Activated CD8-positive, alpha-beta memory T cell treated with anti-CD3 and anti-CD28 coated beads for 4 hours (primary cell): ENCODE measurements around the gene NOSIP.

Source experiments
- DNase-seq, 2 donors: peaks; one replicate each; pipeline ENCODE4 v3.0.0-alpha.2; 2020; ENCODE audit warnings: low read depth in 2 of 2

The NOSIP gene

DNA sequence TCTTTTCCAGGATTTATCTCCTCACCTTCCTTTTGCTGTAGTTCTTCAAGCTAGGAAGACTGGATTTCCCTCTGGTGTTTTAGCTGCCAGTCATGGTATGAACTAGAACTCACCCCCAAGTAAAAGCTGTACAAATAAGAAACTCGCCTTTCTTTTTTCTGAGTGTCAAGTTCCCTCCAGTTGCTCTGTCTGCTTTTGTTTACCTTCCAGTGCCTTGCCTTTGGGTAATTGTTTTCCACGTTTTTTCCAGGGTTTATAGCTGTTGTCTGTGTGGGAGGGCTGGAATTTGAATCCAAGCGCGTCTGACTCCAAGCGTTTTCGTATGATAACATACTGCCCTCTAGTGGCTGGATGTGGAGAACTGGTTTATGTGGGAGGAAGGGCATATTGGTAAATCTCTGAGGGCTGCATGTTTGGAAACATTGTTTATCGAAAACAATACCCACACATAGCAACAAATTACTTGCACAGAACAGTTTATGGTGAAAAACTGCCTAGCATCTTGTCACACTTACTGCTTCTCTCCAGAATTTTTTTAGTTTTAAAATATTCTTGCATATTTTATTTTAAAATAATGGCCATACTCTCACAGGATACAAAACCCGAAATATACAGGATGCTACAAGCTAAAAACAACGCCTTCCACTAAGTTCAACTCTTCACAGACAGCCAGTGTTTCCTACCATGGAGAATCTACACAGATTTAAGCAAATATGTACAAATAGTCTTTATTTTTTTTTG, 33.4 kb downstream of the NOSIP start:
- peak in 1 of 2 donors; percentile 40 for DNase-seq

- DNase-seq = no peak
Measured at GRCh38 chr19:49544154-49544553, 36.2 kb downstream of the NOSIP start.

GRCh38 chr19:49543032-49543431, 37.3 kb downstream of the NOSIP start:
- DNase-seq = no peak

DNA sequence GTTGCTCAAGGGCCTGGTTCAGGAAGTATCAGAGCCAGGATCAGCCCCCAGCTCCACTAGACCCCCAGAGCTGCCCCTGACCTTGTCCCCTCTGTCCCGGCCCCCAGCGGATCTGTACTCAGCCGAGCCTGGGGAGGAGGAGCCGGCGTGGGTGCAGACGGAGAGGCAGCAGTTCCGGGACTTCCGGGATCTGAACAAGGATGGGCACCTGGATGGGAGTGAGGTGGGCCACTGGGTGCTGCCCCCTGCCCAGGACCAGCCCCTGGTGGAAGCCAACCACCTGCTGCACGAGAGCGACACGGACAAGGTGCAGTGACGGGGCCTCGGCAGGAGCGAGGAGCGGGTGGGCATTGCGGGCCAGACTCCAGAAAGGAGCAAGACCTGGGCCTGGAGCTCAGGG, 37.9 kb downstream of the NOSIP start:
- DNase-seq = no peak

DNA sequence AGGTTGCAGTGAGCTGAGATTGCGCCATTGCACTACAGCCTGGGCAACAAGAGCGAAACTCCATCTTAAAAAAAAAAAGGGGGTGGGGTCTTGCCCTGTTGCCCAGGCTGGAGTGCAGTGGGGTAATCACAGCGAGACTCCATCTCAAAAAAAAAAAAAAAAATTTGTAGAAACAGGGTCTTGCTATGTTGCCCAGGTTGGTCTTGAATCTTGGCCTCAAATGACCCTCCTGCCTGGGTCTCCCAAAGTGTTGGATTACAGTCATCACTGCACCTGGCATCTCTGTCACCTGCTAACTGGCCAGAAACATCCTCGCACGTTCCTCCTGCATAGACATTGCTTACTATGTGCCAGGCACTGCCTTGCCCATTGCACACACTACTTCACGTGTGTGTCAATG, 38.4 kb downstream of the NOSIP start:
- no peak for DNase-seq

DNA sequence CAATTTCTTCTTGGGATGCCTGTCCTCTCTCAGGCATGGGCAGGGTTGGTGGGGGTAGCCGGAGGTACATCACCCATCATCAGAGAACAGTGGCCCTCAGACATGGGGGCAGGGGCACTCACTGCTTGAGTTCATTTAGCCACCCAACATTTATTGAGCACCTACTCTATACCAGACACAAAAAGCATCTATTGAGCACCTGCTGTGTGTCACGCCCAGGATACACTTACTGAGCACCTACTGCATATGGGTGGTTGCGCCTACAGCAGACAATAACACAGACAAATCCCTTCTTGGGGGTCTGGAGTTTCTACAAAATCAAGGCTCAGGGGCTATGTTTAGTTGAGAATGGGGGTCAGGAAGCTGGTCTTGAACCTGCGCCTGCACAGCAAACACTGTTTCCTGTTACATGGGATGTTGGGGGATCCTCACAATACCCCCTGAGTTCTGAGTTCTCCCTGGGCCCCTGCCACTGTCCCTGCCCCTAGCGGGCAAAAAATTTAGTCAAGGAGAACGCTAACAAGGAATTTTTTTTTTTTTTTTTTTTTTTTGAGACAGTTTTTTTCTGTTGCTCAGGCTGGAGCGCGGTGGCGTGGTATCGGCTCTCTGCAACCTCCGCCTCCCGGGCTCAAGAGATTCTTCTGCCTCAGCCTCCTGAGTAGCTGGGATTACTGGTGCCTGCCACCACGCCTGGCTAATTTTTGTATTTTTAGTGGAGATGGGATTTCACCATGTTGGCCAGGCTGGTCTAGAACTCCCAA, 41.0 kb downstream of the NOSIP start:
- no peak for DNase-seq

DNA sequence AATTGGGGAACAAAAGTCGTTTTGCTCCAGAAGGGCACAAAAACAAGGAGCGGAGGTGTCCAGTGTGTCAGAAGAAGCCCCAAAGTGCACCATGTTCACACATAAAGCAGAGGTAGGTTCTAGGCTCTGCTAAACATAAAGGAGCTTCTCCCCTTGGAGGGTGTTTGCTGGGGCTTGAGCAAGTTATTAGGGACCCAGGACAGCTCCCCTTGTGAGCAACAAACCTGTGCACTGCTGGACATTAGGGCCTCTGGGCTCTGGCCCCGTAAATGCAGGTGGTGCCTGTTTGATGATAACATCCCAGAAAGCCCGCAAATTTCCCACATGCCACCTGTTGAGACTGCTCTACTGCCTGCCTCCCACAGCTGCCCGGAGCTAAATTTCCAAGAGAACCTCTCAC, 41.7 kb downstream of the NOSIP start:
- DNase-seq = no peak

DNA sequence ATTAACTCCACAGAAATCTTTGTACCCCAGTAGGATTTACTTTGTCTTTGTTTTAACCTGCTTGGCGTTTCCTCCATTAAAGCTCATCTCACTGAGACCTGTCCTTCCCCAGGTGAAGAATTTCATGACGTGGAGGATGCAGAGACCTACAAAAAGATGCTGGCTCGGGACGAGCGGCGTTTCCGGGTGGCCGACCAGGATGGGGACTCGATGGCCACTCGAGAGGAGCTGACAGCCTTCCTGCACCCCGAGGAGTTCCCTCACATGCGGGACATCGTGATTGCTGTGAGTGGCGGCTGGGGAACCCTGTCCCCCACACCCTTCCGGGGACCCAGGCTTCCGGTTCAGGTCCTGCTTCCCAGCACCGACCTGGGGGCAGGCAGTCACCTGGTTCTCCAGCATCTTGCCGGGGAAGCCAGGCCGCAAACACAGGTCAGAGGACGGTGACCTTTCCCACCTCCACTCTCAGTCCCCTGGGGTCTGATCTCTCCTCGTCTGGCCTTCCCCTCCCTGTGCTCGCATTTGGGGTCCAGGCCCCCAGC, 43.4 kb downstream of the NOSIP start:
- DNase-seq = no peak

- DNase-seq = no peak
Measured at GRCh38 chr19:49534632-49535385, 45.5 kb downstream of the NOSIP start.

DNA sequence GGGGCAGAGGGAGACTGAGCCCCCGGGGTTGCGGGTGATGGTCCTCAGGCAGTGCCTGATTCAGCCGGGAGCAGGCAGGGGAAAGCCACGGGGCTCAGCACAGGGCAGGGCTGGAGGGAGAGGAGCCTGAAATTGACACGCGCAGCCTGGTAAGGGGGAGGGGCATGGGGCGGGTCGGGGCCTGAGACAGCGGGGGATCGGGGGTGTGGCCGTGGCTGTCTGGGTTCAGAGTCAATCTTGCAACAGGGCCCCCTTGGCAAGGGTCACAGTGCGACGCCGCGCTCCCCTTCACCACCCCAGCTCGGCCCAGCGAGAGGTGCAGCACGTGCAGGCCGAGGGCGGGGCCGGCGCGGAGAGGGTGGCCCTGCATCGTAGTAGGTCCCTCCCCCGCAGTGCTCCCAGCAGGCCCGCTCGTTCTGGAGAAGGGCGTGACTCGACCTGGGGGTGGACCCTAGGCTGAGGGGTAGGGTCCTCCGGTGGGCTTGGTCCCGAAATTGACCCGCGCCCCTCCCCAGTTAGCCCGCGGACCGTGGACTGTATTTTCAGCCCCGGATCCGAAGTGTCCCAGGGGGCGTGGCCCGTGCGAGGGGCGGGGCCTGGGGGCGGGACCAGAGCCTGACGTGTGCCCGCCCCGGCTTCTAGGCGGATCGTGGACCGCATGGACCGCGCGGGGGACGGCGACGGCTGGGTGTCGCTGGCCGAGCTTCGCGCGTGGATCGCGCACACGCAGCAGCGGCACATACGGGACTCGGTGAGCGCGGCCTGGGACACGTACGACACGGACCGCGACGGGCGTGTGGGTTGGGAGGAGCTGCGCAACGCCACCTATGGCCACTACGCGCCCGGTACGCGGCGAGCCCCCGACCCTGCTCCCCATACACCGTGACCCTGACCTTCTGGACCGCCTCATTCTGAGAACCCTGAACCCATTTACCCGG, 46.5 kb downstream of the NOSIP start:
- DNase-seq = peak; percentile 63 to 72

DNA sequence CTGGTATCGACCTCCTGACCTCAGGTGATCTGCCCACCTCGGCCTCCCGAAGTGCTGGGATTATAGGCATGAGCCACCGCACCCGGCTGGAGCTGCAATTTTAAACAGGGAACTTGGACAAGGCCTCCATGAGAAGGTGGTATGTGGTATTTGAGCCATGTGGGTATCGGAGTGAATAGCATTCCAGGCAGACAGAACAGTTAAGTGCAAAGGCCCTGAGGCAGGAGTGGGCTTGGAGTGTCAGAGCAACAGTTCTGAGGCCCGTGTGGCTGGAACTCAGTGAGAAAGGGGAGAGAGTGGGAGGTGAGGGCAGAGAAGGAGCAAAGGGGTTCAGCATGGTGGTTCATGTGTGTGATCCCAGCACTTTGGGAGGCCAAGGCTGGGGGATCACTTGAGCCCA, 49.6 kb downstream of the NOSIP start:
- DNase-seq = no peak

GRCh38 chr19:49528211-49528771, 52.1 kb downstream of the NOSIP start:
- DNase-seq = no peak

GRCh38 chr19:49524812-49525455, 55.4 kb downstream of the NOSIP start:
- no peak for DNase-seq

DNA sequence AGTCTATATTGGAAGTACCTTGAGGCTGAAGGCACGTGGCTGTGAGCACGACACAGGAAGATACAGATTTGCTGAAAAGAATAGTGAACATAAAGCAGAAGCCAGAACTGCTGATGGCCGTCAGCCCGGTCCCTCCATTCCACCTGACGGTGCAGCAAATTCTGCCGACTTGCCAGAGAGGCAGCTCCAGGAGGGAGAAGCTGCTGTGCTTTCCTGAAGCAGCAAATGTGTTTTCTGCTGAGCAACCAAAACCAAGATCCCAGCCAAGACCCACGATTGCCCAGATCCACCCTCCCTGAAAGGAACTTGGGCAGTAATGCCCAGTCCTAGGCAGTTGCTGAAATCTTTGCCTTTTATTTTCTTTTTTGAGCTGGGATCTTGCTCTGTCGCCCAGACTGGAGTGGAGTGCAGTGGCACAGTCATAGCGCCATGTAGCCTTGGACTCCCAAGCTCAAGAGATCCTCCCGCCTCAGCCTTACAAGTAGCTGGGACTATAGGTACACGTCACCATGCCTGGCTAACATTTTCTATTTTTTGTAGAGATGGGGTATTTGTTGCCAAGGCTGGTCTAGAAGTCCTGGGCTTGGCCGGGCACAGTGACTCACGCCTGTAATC, 59.5 kb downstream of the NOSIP start:
- DNase-seq = no peak

- DNase-seq = no peak
Measured at GRCh38 chr19:49518033-49518432, 62.3 kb downstream of the NOSIP start.

DNA sequence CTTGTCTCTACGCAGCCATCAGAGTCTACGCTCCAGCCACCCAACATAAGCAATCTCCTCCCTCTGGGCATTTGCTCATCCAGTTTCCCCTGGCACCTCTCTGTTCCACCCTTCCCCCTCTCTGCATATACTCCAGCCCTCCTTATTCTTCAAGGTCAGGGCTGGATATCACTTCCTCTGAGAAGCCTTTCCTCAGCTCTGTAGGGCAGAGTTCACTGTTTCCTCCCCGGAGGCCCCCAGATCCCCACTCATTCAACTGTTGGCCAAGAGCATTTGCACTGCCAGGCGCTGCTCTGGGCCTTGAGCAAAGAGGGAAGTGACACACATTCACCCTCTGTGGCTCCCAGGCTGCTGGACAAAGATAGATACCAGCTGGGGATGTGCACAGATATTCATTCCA, 64.6 kb downstream of the NOSIP start:
- DNase-seq = no peak

GRCh38 chr19:49514151-49514550, 66.2 kb downstream of the NOSIP start:
- DNase-seq = no peak

- DNase-seq = no peak
Measured at GRCh38 chr19:49513746-49514118, 66.6 kb downstream of the NOSIP start.

GRCh38 chr19:49512970-49513745, 67.2 kb downstream of the NOSIP start:
- DNase-seq = no peak
